PFSK-1 (cell line): ENCODE data around the gene PLXNC1.

ENCODE experiments used
- FOXP2 ChIP-seq: optimal IDR thresholded peaks from 2 replicates; pipeline ENCODE3; 2011; ENCODE audit warnings: borderline replicate concordance, control low read depth, inconsistent platforms; ENCODE audit not compliant: insufficient read depth; ENCODE audit errors: extremely low read length, extremely low read depth
- POLR2AphosphoS5 ChIP-seq: IDR thresholded peaks from 2 replicates; pipeline ENCODE4 v1.6.1; 2012; ENCODE audit warnings: low read depth, mild to moderate bottlenecking, control low read depth, low read length, moderate library complexity
- REST ChIP-seq, 2 experiments: IDR thresholded peaks; 2 replicates each; pipeline versions ENCODE4 v1.6.1 to v1.8.0; 2011 to 2012; ENCODE audit warnings: low read depth in 2 of 2, low read length in 2 of 2, control low read depth in 1 of 2, inconsistent platforms in 1 of 2, mild to moderate bottlenecking in 1 of 2, moderate library complexity in 1 of 2; ENCODE audit not compliant: insufficient read depth in 1 of 2
- SIN3A ChIP-seq: IDR thresholded peaks from 2 replicates; pipeline ENCODE4 v1.6.1; 2012; ENCODE audit warnings: mild to moderate bottlenecking, low read length, moderate library complexity, borderline replicate concordance; ENCODE audit not compliant: insufficient read depth
- TAF1 ChIP-seq: IDR thresholded peaks from 2 replicates; pipeline ENCODE4 v1.6.1; 2012; ENCODE audit warnings: low read length, control low read depth, borderline replicate concordance; ENCODE audit not compliant: insufficient read depth

The PLXNC1 gene

GRCh38 chr12:94245631-94246383 lies 97.4 kb downstream of the PLXNC1 start:
- no peak for TF ChIP-seq SIN3A
- TF ChIP-seq FOXP2: no peak
- TF ChIP-seq TAF1: no peak
- TF ChIP-seq POLR2AphosphoS5: no peak
- no peak for TF ChIP-seq REST (IDR thresholded peaks at IDR 0.05; ENCODE audit: insufficient read depth in 1 of 2, low read depth in 2 of 2, low read length in 2 of 2)

GRCh38 chr12:94247246-94247645 lies 98.9 kb downstream of the PLXNC1 start:
- TF ChIP-seq FOXP2 (no peak), REST (IDR thresholded peaks at IDR 0.05; ENCODE audit: insufficient read depth in 1 of 2, low read depth in 2 of 2, low read length in 2 of 2) (no peak), POLR2AphosphoS5 (no peak), TAF1 (no peak), SIN3A (no peak)

GRCh38 chr12:94248582-94248981 lies 100.2 kb downstream of the PLXNC1 start:
- TF ChIP-seq POLR2AphosphoS5 (no peak), REST (IDR thresholded peaks at IDR 0.05; ENCODE audit: insufficient read depth in 1 of 2, low read depth in 2 of 2, low read length in 2 of 2) (no peak), FOXP2 (no peak), SIN3A (no peak), TAF1 (no peak)

GRCh38 chr12:94250130-94250529 lies 101.8 kb downstream of the PLXNC1 start:
- TF ChIP-seq SIN3A (no peak), REST (IDR thresholded peaks at IDR 0.05; ENCODE audit: insufficient read depth in 1 of 2, low read depth in 2 of 2, low read length in 2 of 2) (no peak), FOXP2 (no peak), TAF1 (no peak), POLR2AphosphoS5 (no peak)

GRCh38 chr12:94254270-94254669 lies 105.9 kb downstream of the PLXNC1 start:
- no peak for TF ChIP-seq TAF1
- TF ChIP-seq SIN3A: no peak
